ENCODE results near the gene ATG2B.
"Not testable (repeated sequence)": the region's sequence is repeated elsewhere in the genome, so short reads cannot be mapped to it uniquely, and the experiment has no call there.

ATG2B gene

GRCh38 chr14:96250485-96250884 is 112.7 kb downstream of the ATG2B start:
- no peaks in the 10 kb centered on the region for H3K9me3 ChIP-seq (ENCODE audit: control insufficient read depth in 5 of 5, low read length in 5 of 5)
- H3K27me3 ChIP-seq (ENCODE audit: control insufficient read depth in 5 of 5, insufficient read depth in 4 of 5, low read length in 5 of 5), result peaks cover 0 to 8% (median 0%) of the 10 kb centered on the region in 5 donors
- H3K36me3 ChIP-seq (ENCODE audit: control insufficient read depth in 5 of 5, insufficient read depth in 5 of 5, low read length in 5 of 5), result peaks cover 0 to 2% (median 0%) of the 10 kb centered on the region in 5 donors
- no peak overlapping the region for H3K27ac ChIP-seq (ENCODE audit: low read depth, low read length)
- no peak overlapping the region for H3K9ac ChIP-seq (ENCODE audit: low read length in 5 of 5)
- peaks cover 0 to 3% (median 3%) of the 10 kb centered on the region in 5 donors for H3K4me1 ChIP-seq (ENCODE audit: control insufficient read depth in 5 of 5, insufficient read depth in 5 of 5, low read length in 5 of 5)
- H3K4me3 ChIP-seq (ENCODE audit: low read depth in 1 of 5, low read length in 5 of 5), result no peak overlapping the region

DNA sequence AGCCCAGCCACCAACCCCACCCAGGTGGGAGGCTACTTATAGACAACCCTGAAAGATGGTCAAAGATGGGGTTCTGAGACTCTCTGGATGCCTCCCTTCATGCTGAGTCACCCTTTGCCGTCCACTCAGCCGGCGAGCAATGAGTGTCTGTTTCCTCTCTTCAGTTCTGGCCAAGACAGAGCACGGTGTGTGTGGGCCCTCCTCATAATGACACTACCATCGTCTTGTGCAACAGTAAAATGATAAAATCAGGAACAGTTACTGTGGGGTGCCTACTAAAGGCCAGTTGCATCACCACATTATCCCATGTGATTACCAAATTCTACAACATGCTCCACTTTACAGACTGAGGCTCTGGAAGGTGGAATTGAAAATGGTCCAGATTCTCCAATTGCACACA is 114.1 kb downstream of the ATG2B start:
- Histone ChIP-seq H3K27me3 (ENCODE audit: control insufficient read depth in 5 of 5, insufficient read depth in 4 of 5, low read length in 5 of 5) (peaks cover 0 to 6% (median 0%) of the 10 kb centered on the region in 5 donors), H3K9ac (ENCODE audit: low read length in 5 of 5) (no peak overlapping the region), H3K4me3 (ENCODE audit: low read depth in 1 of 5, low read length in 5 of 5) (no peak overlapping the region), H3K27ac (ENCODE audit: low read depth, low read length) (no peak overlapping the region), H3K9me3 (ENCODE audit: control insufficient read depth in 5 of 5, low read length in 5 of 5) (no peaks in the 10 kb centered on the region), H3K36me3 (ENCODE audit: control insufficient read depth in 5 of 5, insufficient read depth in 5 of 5, low read length in 5 of 5) (peaks cover 0 to 2% (median 0%) of the 10 kb centered on the region in 5 donors), H3K4me1 (ENCODE audit: control insufficient read depth in 5 of 5, insufficient read depth in 5 of 5, low read length in 5 of 5) (peaks cover 0 to 3% (median 0%) of the 10 kb centered on the region in 5 donors)

- Histone ChIP-seq H3K4me3 (ENCODE audit: low read depth in 1 of 5, low read length in 5 of 5) (no peak overlapping the region), H3K9me3 (ENCODE audit: control insufficient read depth in 5 of 5, low read length in 5 of 5) (no peaks in the 10 kb centered on the region), H3K27ac (ENCODE audit: low read depth, low read length) (no peak overlapping the region), H3K4me1 (ENCODE audit: control insufficient read depth in 5 of 5, insufficient read depth in 5 of 5, low read length in 5 of 5) (peaks cover 0 to 3% (median 0%) of the 10 kb centered on the region in 5 donors), H3K27me3 (ENCODE audit: control insufficient read depth in 5 of 5, insufficient read depth in 4 of 5, low read length in 5 of 5) (peaks cover 0 to 4% (median 0%) of the 10 kb centered on the region in 5 donors), H3K9ac (ENCODE audit: low read length in 5 of 5) (no peak overlapping the region), H3K36me3 (ENCODE audit: control insufficient read depth in 5 of 5, insufficient read depth in 5 of 5, low read length in 5 of 5) (peaks cover 0 to 6% (median 2%) of the 10 kb centered on the region in 5 donors)
Measured at GRCh38 chr14:96247031-96247430, 116.1 kb downstream of the ATG2B start.

DNA sequence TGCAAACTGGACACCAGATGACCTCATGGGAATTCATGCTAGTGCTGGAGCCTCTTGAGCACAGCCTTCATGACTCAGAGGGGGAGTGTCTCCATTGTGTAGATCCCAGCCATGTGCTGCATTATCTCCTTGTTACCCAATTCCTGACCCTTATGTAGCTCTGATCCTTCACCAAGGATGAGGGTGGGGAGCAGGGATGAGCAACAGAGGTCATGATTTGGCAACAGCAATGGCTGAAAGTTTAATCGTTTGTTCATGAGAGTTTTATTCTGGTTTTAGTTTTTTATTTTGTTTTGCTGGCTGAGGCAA is 116.6 kb downstream of the ATG2B start:
- Histone ChIP-seq H3K4me1 (ENCODE audit: control insufficient read depth in 5 of 5, insufficient read depth in 5 of 5, low read length in 5 of 5) (peaks cover 0 to 3% (median 0%) of the 10 kb centered on the region in 5 donors), H3K9me3 (ENCODE audit: control insufficient read depth in 5 of 5, low read length in 5 of 5) (no peaks in the 10 kb centered on the region), H3K27ac (ENCODE audit: low read depth, low read length) (no peak overlapping the region), H3K36me3 (ENCODE audit: control insufficient read depth in 5 of 5, insufficient read depth in 5 of 5, low read length in 5 of 5) (peaks cover 0 to 12% (median 6%) of the 10 kb centered on the region in 5 donors), H3K4me3 (ENCODE audit: low read depth in 1 of 5, low read length in 5 of 5) (no peak overlapping the region), H3K9ac (ENCODE audit: low read length in 5 of 5) (no peak overlapping the region), H3K27me3 (ENCODE audit: control insufficient read depth in 5 of 5, insufficient read depth in 4 of 5, low read length in 5 of 5) (peaks cover 0 to 4% (median 0%) of the 10 kb centered on the region in 5 donors)

- H3K4me3 ChIP-seq (ENCODE audit: low read depth in 1 of 5, low read length in 5 of 5), result no peak overlapping the region
- peaks cover 0 to 4% (median 0%) of the 10 kb centered on the region in 5 donors for H3K27me3 ChIP-seq (ENCODE audit: control insufficient read depth in 5 of 5, insufficient read depth in 4 of 5, low read length in 5 of 5)
- peaks cover 0 to 3% (median 0%) of the 10 kb centered on the region in 5 donors for H3K4me1 ChIP-seq (ENCODE audit: control insufficient read depth in 5 of 5, insufficient read depth in 5 of 5, low read length in 5 of 5)
- no peaks in the 10 kb centered on the region for H3K9me3 ChIP-seq (ENCODE audit: control insufficient read depth in 5 of 5, low read length in 5 of 5)
- no peak overlapping the region for H3K9ac ChIP-seq (ENCODE audit: low read length in 5 of 5)
- H3K36me3 ChIP-seq (ENCODE audit: control insufficient read depth in 5 of 5, insufficient read depth in 5 of 5, low read length in 5 of 5), result peaks cover 0 to 18% (median 7%) of the 10 kb centered on the region in 5 donors
- H3K27ac ChIP-seq (ENCODE audit: low read depth, low read length), result no peak overlapping the region
Measured at GRCh38 chr14:96245710-96246538, 117.2 kb downstream of the ATG2B start.

GRCh38 chr14:96245074-96245473 is 118.1 kb downstream of the ATG2B start:
- peaks cover 0 to 26% (median 15%) of the 10 kb centered on the region in 5 donors for H3K36me3 ChIP-seq (ENCODE audit: control insufficient read depth in 5 of 5, insufficient read depth in 5 of 5, low read length in 5 of 5)
- not testable (repeated sequence) for H3K27me3 ChIP-seq (ENCODE audit: control insufficient read depth in 5 of 5, insufficient read depth in 4 of 5, low read length in 5 of 5); H3K4me3 ChIP-seq (ENCODE audit: low read depth in 1 of 5, low read length in 5 of 5); H3K27ac ChIP-seq (ENCODE audit: low read depth, low read length); H3K4me1 ChIP-seq (ENCODE audit: control insufficient read depth in 5 of 5, insufficient read depth in 5 of 5, low read length in 5 of 5); H3K9ac ChIP-seq (ENCODE audit: low read length in 5 of 5); H3K9me3 ChIP-seq (ENCODE audit: control insufficient read depth in 5 of 5, low read length in 5 of 5)

GRCh38 chr14:96243785-96244184 is 119.4 kb downstream of the ATG2B start:
- Histone ChIP-seq H3K27me3 (ENCODE audit: control insufficient read depth in 5 of 5, insufficient read depth in 4 of 5, low read length in 5 of 5) (no peaks in the 10 kb centered on the region), H3K9me3 (ENCODE audit: control insufficient read depth in 5 of 5, low read length in 5 of 5) (no peaks in the 10 kb centered on the region), H3K27ac (ENCODE audit: low read depth, low read length) (no peak overlapping the region), H3K9ac (ENCODE audit: low read length in 5 of 5) (no peak overlapping the region), H3K4me3 (ENCODE audit: low read depth in 1 of 5, low read length in 5 of 5) (no peak overlapping the region), H3K4me1 (ENCODE audit: control insufficient read depth in 5 of 5, insufficient read depth in 5 of 5, low read length in 5 of 5) (peaks cover 0 to 3% (median 0%) of the 10 kb centered on the region in 5 donors), H3K36me3 (ENCODE audit: control insufficient read depth in 5 of 5, insufficient read depth in 5 of 5, low read length in 5 of 5) (peaks cover 0 to 33% (median 20%) of the 10 kb centered on the region in 5 donors)

- H3K4me3 ChIP-seq (ENCODE audit: low read depth in 1 of 5, low read length in 5 of 5), result no peak overlapping the region
- H3K9me3 ChIP-seq (ENCODE audit: control insufficient read depth in 5 of 5, low read length in 5 of 5), result no peaks in the 10 kb centered on the region
- peaks cover 0 to 3% (median 0%) of the 10 kb centered on the region in 5 donors for H3K4me1 ChIP-seq (ENCODE audit: control insufficient read depth in 5 of 5, insufficient read depth in 5 of 5, low read length in 5 of 5)
- no peaks in the 10 kb centered on the region for H3K27me3 ChIP-seq (ENCODE audit: control insufficient read depth in 5 of 5, insufficient read depth in 4 of 5, low read length in 5 of 5)
- H3K9ac ChIP-seq (ENCODE audit: low read length in 5 of 5), result no peak overlapping the region
- no peak overlapping the region for H3K27ac ChIP-seq (ENCODE audit: low read depth, low read length)
- H3K36me3 ChIP-seq (ENCODE audit: control insufficient read depth in 5 of 5, insufficient read depth in 5 of 5, low read length in 5 of 5), result peaks cover 0 to 44% (median 27%) of the 10 kb centered on the region in 5 donors
Measured at GRCh38 chr14:96242126-96242525, 121.0 kb downstream of the ATG2B start.

GRCh38 chr14:96240641-96241040 is 122.5 kb downstream of the ATG2B start:
- H3K4me3 ChIP-seq (ENCODE audit: low read depth in 1 of 5, low read length in 5 of 5), result no peak overlapping the region
- H3K4me1 ChIP-seq (ENCODE audit: control insufficient read depth in 5 of 5, insufficient read depth in 5 of 5, low read length in 5 of 5), result no peaks in the 10 kb centered on the region
- no peaks in the 10 kb centered on the region for H3K9me3 ChIP-seq (ENCODE audit: control insufficient read depth in 5 of 5, low read length in 5 of 5)
- peaks cover 0 to 8% (median 0%) of the 10 kb centered on the region in 5 donors for H3K27me3 ChIP-seq (ENCODE audit: control insufficient read depth in 5 of 5, insufficient read depth in 4 of 5, low read length in 5 of 5)
- no peak overlapping the region for H3K9ac ChIP-seq (ENCODE audit: low read length in 5 of 5)
- H3K27ac ChIP-seq (ENCODE audit: low read depth, low read length), result no peak overlapping the region
- H3K36me3 ChIP-seq (ENCODE audit: control insufficient read depth in 5 of 5, insufficient read depth in 5 of 5, low read length in 5 of 5), result peaks cover 0 to 42% (median 29%) of the 10 kb centered on the region in 5 donors

DNA sequence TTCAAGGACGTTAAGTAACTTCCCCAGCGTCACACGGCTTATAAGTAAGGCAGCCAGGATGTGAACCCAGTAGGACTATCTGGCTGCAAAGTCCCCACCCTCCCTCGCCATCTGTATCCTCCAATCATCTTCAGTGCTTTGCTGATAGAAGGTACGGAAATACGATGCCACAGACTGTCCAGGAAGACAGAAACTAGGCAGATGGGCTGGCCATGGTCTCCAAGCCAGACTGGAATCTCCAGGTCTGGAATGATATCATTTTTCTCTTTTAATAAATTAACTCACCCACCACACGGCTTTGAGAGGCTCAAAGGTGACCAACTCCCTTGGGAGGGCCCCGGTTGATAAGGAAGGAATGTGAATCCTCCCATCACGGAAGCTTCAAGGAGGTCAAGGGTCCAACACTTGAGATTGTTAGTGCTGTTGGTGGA is 123.4 kb downstream of the ATG2B start:
- Histone ChIP-seq H3K4me1 (ENCODE audit: control insufficient read depth in 5 of 5, insufficient read depth in 5 of 5, low read length in 5 of 5) (peaks cover 0 to 4% (median 2%) of the 10 kb centered on the region in 5 donors), H3K9ac (ENCODE audit: low read length in 5 of 5) (no peak overlapping the region), H3K27ac (ENCODE audit: low read depth, low read length) (no peak overlapping the region), H3K27me3 (ENCODE audit: control insufficient read depth in 5 of 5, insufficient read depth in 4 of 5, low read length in 5 of 5) (peaks cover 0 to 9% (median 1%) of the 10 kb centered on the region in 5 donors), H3K9me3 (ENCODE audit: control insufficient read depth in 5 of 5, low read length in 5 of 5) (no peaks in the 10 kb centered on the region), H3K36me3 (ENCODE audit: control insufficient read depth in 5 of 5, insufficient read depth in 5 of 5, low read length in 5 of 5) (peaks cover 0 to 42% (median 29%) of the 10 kb centered on the region in 5 donors), H3K4me3 (ENCODE audit: low read depth in 1 of 5, low read length in 5 of 5) (no peak overlapping the region)
